Activated CD8-positive, alpha-beta T cell treated with anti-CD3 and anti-CD28 coated beads for 36 hours (primary cell): ENCODE results near the gene GABRP. TPM values are rescaled to one million over a fixed set of nuclear protein-coding genes. Genes with fewer than 3 reads are reported as not detected.

ENCODE experiments used
- ATAC-seq: fragments of 200-7000 bp; cut with Tn5 transposase; one replicate; pipeline ENCODE4 v1.10.0; 2021; ENCODE audit warnings: mild to moderate bottlenecking, moderate library complexity
- CTCF ChIA-PET: fragments of 350-600 bp; sonication (Branson Sonifier 250); formaldehyde crosslinking; loops from one replicate; lab custom pipeline; 2021; ENCODE audit warnings: antibody characterized with exemption; lab: Charles Lee
- POLR2A ChIA-PET: fragments of 350-600 bp; sonication (Branson Sonifier 250); formaldehyde crosslinking; loops from one replicate; lab custom pipeline; 2021; ENCODE audit warnings: antibody characterized with exemption; lab: Charles Lee
- DNase-seq: peaks from one replicate; pipeline ENCODE4 v3.0.0-alpha.2; 2020
- H3K27ac Mint-ChIP-seq: one replicate; pipeline ENCODE4 v1.8.0; 2021; ENCODE audit warnings: mild to moderate bottlenecking, mixed read lengths
- H3K27me3 Mint-ChIP-seq: one replicate; pipeline ENCODE4 v1.8.0; 2021; ENCODE audit warnings: mixed read lengths
- H3K36me3 Mint-ChIP-seq: one replicate; pipeline ENCODE4 v1.8.0; 2021; ENCODE audit warnings: low read depth, mixed read lengths
- H3K4me1 Mint-ChIP-seq: one replicate; pipeline ENCODE4 v1.8.0; 2021; ENCODE audit warnings: low read depth, mixed read lengths
- H3K4me3 Mint-ChIP-seq: one replicate; pipeline ENCODE4 v1.8.0; 2021; ENCODE audit warnings: mild to moderate bottlenecking, moderate library complexity, mixed read lengths
- H3K9me3 Mint-ChIP-seq: one replicate; pipeline ENCODE4 v1.8.0; 2021; ENCODE audit warnings: mixed read lengths
- intact Hi-C: fragments of 100-400 bp; cut with micrococcal nuclease; formaldehyde crosslinking; loops from one replicate; pipeline ENCODE4 v1.10.0; 2022
- total RNA-seq, 2 experiments: library from RNA; stranded (reverse); gene quantifications; one replicate each; pipeline ENCODE4 v1.2.3, GENCODE V29; 2021
- TF ChIP-seq, protein P1 (sequence below): fragments of 200-600 bp; IDR thresholded peaks from one replicate; pipeline ENCODE4 v1.8.0; 2022; ENCODE audit warnings: antibody characterized with exemption, mild to moderate bottlenecking

GABRP gene
- total RNA-seq, 2 experiments from 2014 or later, result not detected

DNA sequence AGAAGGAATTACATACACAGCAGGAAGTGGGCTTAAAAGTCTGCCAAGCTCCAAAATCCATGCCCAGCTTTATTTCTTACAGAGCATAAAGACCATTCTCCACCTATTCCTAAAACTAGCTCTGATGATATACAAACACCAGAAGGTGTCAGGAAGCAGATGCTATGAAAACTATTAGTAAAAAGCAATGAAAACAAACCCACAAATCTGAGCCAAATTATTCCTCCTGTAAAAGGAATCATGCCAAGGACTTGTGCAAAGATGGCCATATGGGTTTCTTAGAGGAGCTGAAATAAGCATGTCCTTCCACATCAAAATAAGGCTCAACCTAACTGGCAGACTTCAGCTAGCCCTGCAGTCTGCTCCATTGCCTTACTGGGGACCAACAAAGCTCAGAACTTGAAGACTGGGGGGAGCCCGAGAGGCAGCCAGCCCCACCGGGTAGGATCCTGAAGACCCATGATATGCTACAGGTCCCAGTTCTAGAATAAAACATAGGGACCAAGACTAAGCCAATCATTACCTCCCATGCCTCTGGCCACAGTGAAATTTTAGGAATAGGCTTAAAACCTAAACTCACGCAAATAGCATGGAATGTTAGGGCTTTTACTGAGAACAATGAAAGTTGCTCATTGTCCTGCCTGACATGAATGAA, 42.8 kb upstream of the GABRP start:
- TF ChIP-seq, protein P1, sequence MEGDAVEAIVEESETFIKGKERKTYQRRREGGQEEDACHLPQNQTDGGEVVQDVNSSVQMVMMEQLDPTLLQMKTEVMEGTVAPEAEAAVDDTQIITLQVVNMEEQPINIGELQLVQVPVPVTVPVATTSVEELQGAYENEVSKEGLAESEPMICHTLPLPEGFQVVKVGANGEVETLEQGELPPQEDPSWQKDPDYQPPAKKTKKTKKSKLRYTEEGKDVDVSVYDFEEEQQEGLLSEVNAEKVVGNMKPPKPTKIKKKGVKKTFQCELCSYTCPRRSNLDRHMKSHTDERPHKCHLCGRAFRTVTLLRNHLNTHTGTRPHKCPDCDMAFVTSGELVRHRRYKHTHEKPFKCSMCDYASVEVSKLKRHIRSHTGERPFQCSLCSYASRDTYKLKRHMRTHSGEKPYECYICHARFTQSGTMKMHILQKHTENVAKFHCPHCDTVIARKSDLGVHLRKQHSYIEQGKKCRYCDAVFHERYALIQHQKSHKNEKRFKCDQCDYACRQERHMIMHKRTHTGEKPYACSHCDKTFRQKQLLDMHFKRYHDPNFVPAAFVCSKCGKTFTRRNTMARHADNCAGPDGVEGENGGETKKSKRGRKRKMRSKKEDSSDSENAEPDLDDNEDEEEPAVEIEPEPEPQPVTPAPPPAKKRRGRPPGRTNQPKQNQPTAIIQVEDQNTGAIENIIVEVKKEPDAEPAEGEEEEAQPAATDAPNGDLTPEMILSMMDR, result no peak
- Mint-ChIP-seq H3K27ac (no peak overlapping the region), H3K9me3 (peaks cover 2% of the 10 kb centered on the region), H3K4me1 (peaks cover 3% of the 10 kb centered on the region), H3K27me3 (peaks cover 14% of the 10 kb centered on the region), H3K4me3 (no peak overlapping the region), H3K36me3 (no peaks in the 10 kb centered on the region)
- DNase-seq (no peak), ATAC-seq (no peak)
- POLR2A ChIA-PET, result no interaction called here
- CTCF ChIA-PET, result interaction anchor here (1.4 kb wide), 1 partner anchor 50 kb away, joined by 3 read pairs; no protein-coding TSS in a partner anchor
- intact Hi-C loops, result loop anchor here (10.0 kb wide), 1 partner anchor 594 kb away; no protein-coding TSS in a partner anchor

DNA sequence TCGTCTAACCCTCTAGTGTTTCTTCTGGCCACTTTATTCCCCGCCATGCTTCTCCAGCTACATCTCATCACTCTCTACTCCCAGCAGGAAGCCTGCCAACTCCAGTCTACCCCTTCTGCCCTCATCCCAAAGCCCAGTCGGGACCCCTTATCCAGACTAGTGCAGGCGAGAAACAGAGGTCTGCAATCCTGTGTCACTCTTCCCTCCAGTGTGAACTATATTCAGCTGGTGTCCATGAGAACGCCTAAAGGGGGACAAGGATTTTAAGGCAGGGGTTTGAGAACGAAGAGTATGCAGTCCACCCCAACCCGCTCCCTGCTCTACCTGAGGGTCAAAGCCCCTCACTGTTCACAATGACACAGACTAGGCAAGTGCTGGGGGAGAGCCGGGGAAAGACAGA, 41.7 kb upstream of the GABRP start:
- ATAC-seq (no peak), DNase-seq (no peak)
- no peak overlapping the region for H3K27ac Mint-ChIP-seq
- H3K4me3 Mint-ChIP-seq, result no peak overlapping the region
- CTCF ChIA-PET, result no interaction called here
- TF ChIP-seq, protein P1, result no peak
- no peaks in the 10 kb centered on the region for H3K9me3 Mint-ChIP-seq
- H3K4me1 Mint-ChIP-seq, result peaks cover 3% of the 10 kb centered on the region
- H3K27me3 Mint-ChIP-seq, result peaks cover 19% of the 10 kb centered on the region
- POLR2A ChIA-PET, result no interaction called here
- intact Hi-C loops, result loop anchor here (10.0 kb wide), 1 partner anchor 593 kb away; no protein-coding TSS in a partner anchor
- no peaks in the 10 kb centered on the region for H3K36me3 Mint-ChIP-seq

DNA sequence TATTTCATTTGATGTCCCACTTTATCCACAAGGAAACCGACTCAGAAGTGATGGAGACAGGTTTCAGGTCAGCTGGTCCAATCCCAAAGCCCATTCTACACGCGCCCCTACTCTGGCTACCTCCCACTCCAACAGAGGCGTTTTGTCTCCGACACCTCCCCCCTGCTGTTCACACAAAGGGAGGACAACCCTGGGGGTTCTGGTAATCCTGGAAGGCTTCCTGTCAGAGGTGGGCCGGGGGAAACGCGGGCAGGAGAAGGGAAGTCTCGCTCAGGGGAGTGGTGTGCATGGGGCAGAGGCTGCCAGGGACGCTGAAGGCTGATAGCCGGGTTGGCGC, 39.7 kb upstream of the GABRP start:
- no peak for ATAC-seq
- peaks cover 29% of the 10 kb centered on the region for H3K27me3 Mint-ChIP-seq
- no peak overlapping the region for H3K4me3 Mint-ChIP-seq

DNA sequence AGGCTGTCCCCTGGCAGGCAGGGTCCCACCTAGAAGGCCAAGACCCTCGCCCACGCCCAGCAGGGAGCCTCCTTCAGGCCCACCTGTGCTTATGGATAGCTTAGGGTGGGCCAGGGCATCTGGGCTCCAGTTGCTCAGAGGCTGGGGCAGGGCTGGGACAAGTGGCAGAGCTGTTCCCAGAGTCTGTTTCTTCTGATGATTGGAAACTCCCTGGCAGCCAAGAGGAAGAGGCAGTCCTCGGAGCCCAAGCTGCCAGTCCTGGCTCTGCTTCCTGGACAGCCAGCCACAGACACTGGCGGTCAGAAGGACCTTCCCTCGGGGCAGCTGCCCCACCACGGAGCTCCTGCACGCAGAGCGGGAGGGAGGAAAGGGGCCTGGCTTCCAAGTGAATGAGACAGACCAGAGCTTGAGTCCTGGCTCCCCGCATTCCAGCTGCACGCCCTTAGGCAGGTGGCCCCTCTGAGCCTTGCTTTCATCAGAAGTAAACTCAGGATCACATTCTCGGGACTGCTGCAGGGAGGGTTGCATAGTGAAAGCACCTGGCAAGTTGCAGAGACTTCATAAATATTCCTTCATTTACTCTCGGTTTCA, 37.9 kb upstream of the GABRP start:
- H3K27me3 Mint-ChIP-seq, result peaks cover 31% of the 10 kb centered on the region
- DNase-seq, result no peak
- ATAC-seq, result no peak
- H3K4me3 Mint-ChIP-seq, result no peak overlapping the region
- ChIA-PET POLR2A (no interaction called here), CTCF (interaction anchor here (0.7 to 2.4 kb wide), 11 partner anchors 12 to 1162 kb away, joined by 3 to 12 read pairs (median 3); no protein-coding TSS in a partner anchor)
- H3K36me3 Mint-ChIP-seq, result no peaks in the 10 kb centered on the region
- intact Hi-C loops, result loop anchor here (10.0 kb wide), 1 partner anchor 589 kb away; no protein-coding TSS in a partner anchor
- H3K27ac Mint-ChIP-seq, result no peak overlapping the region
- TF ChIP-seq, protein P1, result no peak
- no peaks in the 10 kb centered on the region for H3K9me3 Mint-ChIP-seq
- H3K4me1 Mint-ChIP-seq, result peaks cover 3% of the 10 kb centered on the region

More for the DNA sequence above, 39.7 kb upstream of the GABRP start:
- intact Hi-C loops, result loop anchor here (10.0 kb wide), 1 partner anchor 591 kb away; no protein-coding TSS in a partner anchor
- POLR2A ChIA-PET, result no interaction called here
- DNase-seq, result no peak
- peaks cover 3% of the 10 kb centered on the region for H3K4me1 Mint-ChIP-seq
- TF ChIP-seq, protein P1, result no peak
- H3K9me3 Mint-ChIP-seq, result no peaks in the 10 kb centered on the region
- H3K27ac Mint-ChIP-seq, result no peak overlapping the region
- H3K36me3 Mint-ChIP-seq, result no peaks in the 10 kb centered on the region
- CTCF ChIA-PET, result interaction anchor here (0.6 to 2.4 kb wide), 5 partner anchors 10 to 598 kb away, joined by 3 to 12 read pairs (median 4); no protein-coding TSS in a partner anchor
